Sigmoid colon (tissue), 7 donors: ENCODE results near the gene PNPLA1. TPM values are rescaled to one million over a fixed set of nuclear protein-coding genes. Genes with fewer than 3 reads are reported as not detected.

ENCODE experiments used
- DNase-seq: peaks from one replicate; pipeline ENCODE4 v3.0.0-alpha.2; 2019
- H3K27ac ChIP-seq, 4 donors: fragments of 200-600 bp; sonication (generic); one replicate each; pipeline ENCODE4 v1.5.1; 2016 to 2019; ENCODE audit warnings: mild to moderate bottlenecking in 1 of 4
- H3K27me3 ChIP-seq, 3 donors: fragments of 200-600 bp; sonication (generic); one replicate each; pipeline ENCODE4 v1.5.1; 2019; ENCODE audit warnings: mild to moderate bottlenecking in 1 of 3
- H3K36me3 ChIP-seq, 4 donors: fragments of 200-600 bp; sonication (generic); one replicate each; pipeline ENCODE4 v1.5.1; 2016 to 2019
- H3K4me1 ChIP-seq, 4 donors: fragments of 200-600 bp; sonication (generic); one replicate each; pipeline ENCODE4 v1.5.1; 2017 to 2019
- H3K4me3 ChIP-seq, 4 donors: fragments of 200-600 bp; sonication (generic); one replicate each; pipeline ENCODE4 v1.5.1; 2017 to 2019; ENCODE audit warnings: mild to moderate bottlenecking in 2 of 4, moderate library complexity in 1 of 4
- H3K9me3 ChIP-seq, 4 donors: fragments of 200-600 bp in 3 of 4; sonication (generic) in 3 of 4; one replicate each; pipeline versions ENCODE4 v1.5.1 to v1.6.1; 2013 to 2019
- EP300 ChIP-seq, 4 donors: sonication (generic); formaldehyde crosslinking; IDR thresholded peaks; one replicate each; pipeline ENCODE4 v1.6.1; 2017; ENCODE audit warnings: antibody characterized with exemption in 4 of 4
- POLR2A ChIP-seq, 2 donors: fragments of 450-650 bp; IDR thresholded peaks; one replicate each; pipeline ENCODE4 v1.6.1; 2016; ENCODE audit warnings: antibody characterized with exemption in 2 of 2, mild to moderate bottlenecking in 2 of 2, moderate library complexity in 2 of 2
- POLR2AphosphoS5 ChIP-seq, 4 donors: sonication (generic); formaldehyde crosslinking; IDR thresholded peaks; one replicate each; pipeline ENCODE4 v1.6.1; 2017; ENCODE audit warnings: antibody characterized with exemption in 4 of 4
- WGBS, 2 donors: extraction: QIAGEN DNeasy Blood & Tissue Kit; methylation state at CpG; one replicate each; pipeline ENCODE4 v1.1.7; 2013; 5-methylcytosine and 5-hydroxymethylcytosine counted together
- intact Hi-C: fragments of 100-400 bp; cut with DNase I; formaldehyde crosslinking; loops from one replicate; pipeline ENCODE4 v1.15.1; 2023
- polyA plus RNA-seq, 3 donors: library from polyadenylated mRNA; stranded (reverse); fragments of 200-250 nt; gene quantifications; one replicate each; pipeline ENCODE4 v1.2.3, GENCODE V29; 2013
- total RNA-seq, 4 donors: library from RNA; depleted of rRNA; stranded (reverse); fragments of >200 nt; gene quantifications; one replicate each; pipeline ENCODE4 v1.1.0, GENCODE V29; 2016
- TF ChIP-seq, protein P1 (sequence below), 4 experiments: fragments of 450-650 bp in 3 of 4; fragments of 200-600 bp in 1 of 4; IDR thresholded peaks; one replicate each; pipeline ENCODE4 v1.5.1; 2016 to 2019; ENCODE audit warnings: antibody characterized with exemption in 4 of 4, mild to moderate bottlenecking in 3 of 4, moderate library complexity in 2 of 4
- donor health status: healthy with polysubstance abuse.
- donor health status: Bipolar disorder and iron deficiency.
- donor health status: healthy.

Gene PNPLA1
- total and polyA plus RNA-seq, 7 donors, result 0.20 to 0.46 TPM; not detected in 5

DNA sequence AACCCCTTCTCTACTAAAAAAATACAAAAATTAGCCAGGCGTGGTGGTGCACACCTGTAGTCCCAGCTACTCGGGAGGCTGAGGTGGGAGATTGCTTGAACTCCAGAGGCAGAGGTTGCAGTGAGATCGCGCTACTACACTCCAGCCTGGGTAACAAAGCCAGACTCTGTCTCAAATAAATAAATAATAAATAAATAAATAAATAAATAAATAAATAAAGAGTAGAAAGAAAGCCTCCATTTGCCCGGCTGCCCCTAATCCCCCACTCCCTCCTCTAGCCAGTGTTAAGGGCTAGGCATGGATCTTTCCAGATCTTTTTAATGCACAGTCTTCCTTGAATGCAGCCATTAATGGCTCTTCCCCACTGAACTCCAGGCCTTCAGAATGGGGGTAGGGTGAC lies 3.2 kb downstream of the PNPLA1 start:
- intact Hi-C loops, result no loop called here
- Histone ChIP-seq H3K27me3 (peaks cover 0 to 18% (median 7%) of the 10 kb centered on the region in 3 donors), H3K9me3 (no peaks in the 10 kb centered on the region), H3K36me3 (no peaks in the 10 kb centered on the region), H3K27ac (no peak overlapping the region), H3K4me3 (no peak overlapping the region), H3K4me1 (no peaks in the 10 kb centered on the region)
- WGBS, 2 donors, result 95 to 96% methylated on average over 5 of the region's 5 CpGs
- TF ChIP-seq POLR2A (IDR thresholded peaks at IDR 0.05) (no peak), POLR2AphosphoS5 (IDR thresholded peaks at IDR 0.05) (no peak), EP300 (IDR thresholded peaks at IDR 0.05) (no peak)
- TF ChIP-seq, protein P1, sequence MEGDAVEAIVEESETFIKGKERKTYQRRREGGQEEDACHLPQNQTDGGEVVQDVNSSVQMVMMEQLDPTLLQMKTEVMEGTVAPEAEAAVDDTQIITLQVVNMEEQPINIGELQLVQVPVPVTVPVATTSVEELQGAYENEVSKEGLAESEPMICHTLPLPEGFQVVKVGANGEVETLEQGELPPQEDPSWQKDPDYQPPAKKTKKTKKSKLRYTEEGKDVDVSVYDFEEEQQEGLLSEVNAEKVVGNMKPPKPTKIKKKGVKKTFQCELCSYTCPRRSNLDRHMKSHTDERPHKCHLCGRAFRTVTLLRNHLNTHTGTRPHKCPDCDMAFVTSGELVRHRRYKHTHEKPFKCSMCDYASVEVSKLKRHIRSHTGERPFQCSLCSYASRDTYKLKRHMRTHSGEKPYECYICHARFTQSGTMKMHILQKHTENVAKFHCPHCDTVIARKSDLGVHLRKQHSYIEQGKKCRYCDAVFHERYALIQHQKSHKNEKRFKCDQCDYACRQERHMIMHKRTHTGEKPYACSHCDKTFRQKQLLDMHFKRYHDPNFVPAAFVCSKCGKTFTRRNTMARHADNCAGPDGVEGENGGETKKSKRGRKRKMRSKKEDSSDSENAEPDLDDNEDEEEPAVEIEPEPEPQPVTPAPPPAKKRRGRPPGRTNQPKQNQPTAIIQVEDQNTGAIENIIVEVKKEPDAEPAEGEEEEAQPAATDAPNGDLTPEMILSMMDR (IDR thresholded peaks at IDR 0.05), result no peak
- DNase-seq, result no peak

DNA sequence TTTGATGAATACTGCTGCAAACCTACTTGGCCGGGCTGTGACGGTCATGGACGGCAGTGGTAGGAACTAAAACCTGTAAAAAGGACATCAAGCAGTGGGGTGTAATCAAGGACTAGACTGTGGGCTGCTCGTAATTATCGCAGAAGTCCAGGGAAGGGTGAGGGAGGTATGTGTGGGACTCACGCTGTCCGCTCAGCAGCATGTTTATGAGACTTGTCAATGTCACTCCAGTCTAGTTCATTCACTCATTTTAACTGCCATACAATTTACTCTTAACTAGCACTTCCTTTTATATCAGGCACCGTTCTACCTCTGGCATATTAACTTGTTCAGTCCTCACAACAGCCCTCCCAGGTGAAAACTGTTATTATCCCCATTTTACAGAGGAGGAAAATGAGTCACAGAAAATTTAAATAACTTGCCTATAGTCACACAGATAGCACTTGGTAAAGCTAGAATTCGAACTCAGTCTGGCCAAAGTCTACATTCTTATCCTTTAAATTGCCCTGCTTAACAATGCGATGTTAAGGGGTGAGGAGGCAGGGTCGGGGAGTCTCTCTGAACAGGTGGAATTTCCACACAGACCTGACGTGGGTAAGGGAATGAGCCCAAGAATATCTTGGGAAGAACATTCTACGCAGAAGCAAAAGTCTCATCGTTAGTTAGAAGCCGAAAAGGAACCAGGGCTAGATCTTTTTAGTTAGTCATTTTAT lies 4.1 kb downstream of the PNPLA1 start:
- intact Hi-C loops, result no loop called here
- Histone ChIP-seq H3K9me3 (no peaks in the 10 kb centered on the region), H3K36me3 (no peaks in the 10 kb centered on the region), H3K27ac (no peak overlapping the region), H3K27me3 (peaks cover 0 to 18% (median 7%) of the 10 kb centered on the region in 3 donors), H3K4me3 (no peak overlapping the region), H3K4me1 (no peaks in the 10 kb centered on the region)
- no peak for DNase-seq
- no peak for TF ChIP-seq POLR2AphosphoS5 (IDR thresholded peaks at IDR 0.05)
- TF ChIP-seq, protein P1 (IDR thresholded peaks at IDR 0.05), result no peak
- no peak for TF ChIP-seq EP300 (IDR thresholded peaks at IDR 0.05)
- TF ChIP-seq POLR2A (IDR thresholded peaks at IDR 0.05), result no peak
- 55 to 71% methylated on average over 15 of the region's 15 CpGs for WGBS, 2 donors

DNA sequence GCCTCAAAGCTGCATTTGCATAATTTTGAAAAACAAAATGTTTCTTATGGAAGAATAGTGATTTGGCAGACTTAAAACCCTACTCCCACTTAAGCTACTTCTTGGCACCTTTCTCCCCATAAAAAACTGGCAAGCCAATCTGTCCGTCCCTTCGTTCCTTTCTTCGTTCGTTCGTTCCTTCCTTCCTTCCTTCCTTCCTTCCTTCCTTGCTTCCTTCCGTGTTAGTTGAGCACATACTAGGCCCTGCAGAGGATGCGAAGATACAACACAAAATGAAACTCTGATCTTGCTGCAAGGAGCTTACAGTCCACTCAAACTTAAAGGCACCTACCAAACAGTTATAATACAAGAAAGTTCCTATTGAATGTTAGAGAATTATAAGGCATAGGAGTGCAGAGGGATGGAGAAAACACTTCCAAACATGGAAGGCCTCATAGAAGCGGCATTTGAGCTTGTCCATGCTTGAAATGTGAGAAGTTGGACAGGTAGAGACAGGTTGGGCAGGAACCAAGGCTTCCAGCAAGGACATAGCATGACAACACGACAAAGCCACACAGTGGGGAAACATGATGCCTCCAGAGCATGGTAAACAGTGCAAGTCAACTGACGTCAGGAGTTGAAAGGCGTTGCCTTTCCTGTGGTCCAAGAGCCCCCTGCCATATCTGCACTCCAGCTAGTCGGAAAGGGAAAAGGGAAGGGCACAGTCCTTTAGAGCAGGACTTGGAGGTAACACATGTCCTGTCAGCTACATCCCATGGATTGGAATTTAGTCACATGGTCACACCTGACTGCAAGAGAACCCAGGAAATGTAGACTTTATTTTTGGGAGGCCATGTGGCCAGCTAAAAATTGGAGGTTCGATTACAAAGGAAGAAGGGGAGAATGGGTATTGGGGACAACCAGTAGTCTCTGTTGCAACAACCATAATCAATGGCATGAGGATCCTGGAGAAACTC lies 7.0 kb downstream of the PNPLA1 start:
- Histone ChIP-seq H3K36me3 (no peaks in the 10 kb centered on the region), H3K9me3 (no peaks in the 10 kb centered on the region), H3K4me1 (no peaks in the 10 kb centered on the region), H3K27me3 (peaks cover 0 to 13% (median 0%) of the 10 kb centered on the region in 3 donors), H3K27ac (no peak overlapping the region), H3K4me3 (no peak overlapping the region)
- no peak for DNase-seq
- intact Hi-C loops, result no loop called here
- 86% methylated on average over 13 of the region's 13 CpGs for WGBS, 2 donors
- TF ChIP-seq, protein P1 (IDR thresholded peaks at IDR 0.05), result no peak
- no peak for TF ChIP-seq POLR2A (IDR thresholded peaks at IDR 0.05)
- TF ChIP-seq EP300 (IDR thresholded peaks at IDR 0.05), result no peak
- no peak for TF ChIP-seq POLR2AphosphoS5 (IDR thresholded peaks at IDR 0.05)

DNA sequence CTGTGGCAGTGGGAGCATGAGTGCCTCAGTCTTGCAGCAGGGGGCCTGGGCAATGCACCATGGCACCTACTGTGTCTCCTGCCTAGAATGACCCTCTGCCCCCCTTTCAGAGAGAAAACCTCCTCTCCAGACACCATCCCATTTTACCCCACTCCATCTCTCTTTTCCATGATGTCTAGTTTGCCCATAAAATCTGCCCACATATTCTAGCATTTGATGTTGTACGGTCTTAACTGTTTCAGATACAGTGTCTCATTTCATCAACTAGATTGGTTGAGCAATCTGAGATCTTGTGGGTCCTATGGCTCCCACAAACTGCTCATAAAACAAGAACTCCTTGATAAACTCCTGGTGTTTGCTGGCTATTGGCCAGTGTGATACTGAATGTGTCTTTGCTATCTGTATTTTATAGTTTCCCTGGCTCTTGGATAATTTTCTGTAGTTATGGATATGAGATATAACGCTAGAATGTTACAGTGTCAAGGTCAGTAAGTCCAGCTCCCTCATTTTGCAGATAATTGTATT lies 8.1 kb downstream of the PNPLA1 start:
- Histone ChIP-seq H3K36me3 (no peaks in the 10 kb centered on the region), H3K4me1 (no peaks in the 10 kb centered on the region), H3K27ac (no peak overlapping the region), H3K9me3 (no peaks in the 10 kb centered on the region), H3K27me3 (peaks cover 0 to 15% (median 0%) of the 10 kb centered on the region in 3 donors), H3K4me3 (no peak overlapping the region)
- 75 to 85% methylated on average over 2 of the region's 2 CpGs for WGBS, 2 donors
- TF ChIP-seq, protein P1 (IDR thresholded peaks at IDR 0.05), result no peak
- TF ChIP-seq EP300 (IDR thresholded peaks at IDR 0.05) (no peak), POLR2A (IDR thresholded peaks at IDR 0.05) (no peak), POLR2AphosphoS5 (IDR thresholded peaks at IDR 0.05) (no peak)
- intact Hi-C loops, result no loop called here
- DNase-seq, result no peak
